ENCODE measurements around the gene SMC6.

The SMC6 gene

DNA sequence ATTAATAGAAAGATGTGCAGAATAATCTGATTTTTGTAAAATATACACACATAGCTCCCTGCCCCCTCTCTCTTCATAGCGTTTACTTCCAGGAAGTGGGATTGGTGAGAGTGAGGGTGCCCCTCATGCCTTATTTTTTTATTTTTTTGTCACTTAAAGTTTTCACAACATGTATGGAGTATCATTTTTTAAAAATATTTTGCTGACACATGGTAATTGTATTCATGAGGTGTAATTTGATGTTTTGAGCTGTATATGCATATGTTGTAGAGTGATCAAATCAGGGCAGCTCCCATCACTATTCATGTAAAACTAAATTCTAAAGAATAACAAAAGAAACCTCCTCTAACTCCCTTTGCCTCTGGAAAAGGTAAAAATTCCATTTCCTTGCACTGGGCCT is 138.5 kb downstream of the SMC6 start:
- no peak for DNase-seq

DNA sequence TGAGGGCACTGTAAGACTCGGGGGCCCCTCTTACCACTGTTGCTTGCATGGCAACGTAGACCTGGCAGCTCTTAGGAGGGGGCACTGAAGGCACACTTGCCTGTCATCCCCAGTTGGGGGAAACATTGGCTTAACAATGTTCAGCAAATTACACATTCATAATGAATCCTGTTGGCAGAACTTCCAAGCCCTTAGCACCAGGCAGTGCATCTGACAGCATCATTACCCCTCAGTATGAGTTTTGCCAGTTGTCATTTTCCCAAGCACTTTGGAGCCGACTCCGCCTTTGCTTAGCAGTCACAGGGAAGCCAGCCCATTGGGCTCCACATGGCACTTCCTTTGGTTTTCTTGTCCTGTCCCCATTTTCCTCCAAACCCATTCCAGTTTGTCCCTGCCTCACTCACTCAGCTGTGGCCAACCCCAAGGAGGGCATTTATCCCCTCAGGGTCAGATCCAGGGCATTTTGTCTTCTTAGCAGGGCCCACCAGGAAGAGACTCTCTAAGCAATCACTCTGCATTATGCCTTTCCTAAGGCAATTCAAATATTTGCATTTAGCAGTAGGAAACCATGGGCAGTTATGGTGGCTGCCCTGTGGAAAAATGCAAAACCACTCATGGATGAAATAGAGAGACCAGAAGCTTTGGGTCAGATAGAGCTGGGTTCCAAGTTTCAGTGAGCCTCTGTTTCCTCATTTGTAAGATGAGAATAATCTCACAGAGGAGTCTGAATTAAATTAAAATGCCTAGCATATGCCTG is 139.3 kb downstream of the SMC6 start:
- peak; percentile 30 to 60 for DNase-seq
